HG03342 (cell line): ENCODE data around the gene CYB5D1.

Source experiments
- ATAC-seq: cut with Tn5 transposase; IDR thresholded peaks from one replicate; pipeline ENCODE4 v1.9.1; 2021; ENCODE audit warnings: mild to moderate bottlenecking, moderate library complexity; ENCODE audit not compliant: unreplicated experiment

The CYB5D1 gene

GRCh38 chr17:7884581-7885366 is 27.0 kb downstream of the CYB5D1 start:
- no peak for ATAC-seq

- no peak for ATAC-seq
Observed at GRCh38 chr17:7885367-7886226, 27.8 kb downstream of the CYB5D1 start.

GRCh38 chr17:7886227-7887037 is 28.6 kb downstream of the CYB5D1 start:
- ATAC-seq = no peak

GRCh38 chr17:7887038-7887481 is 29.3 kb downstream of the CYB5D1 start:
- no peak for ATAC-seq

- peak; percentile 46 for ATAC-seq
Observed at GRCh38 chr17:7887482-7888183, 29.8 kb downstream of the CYB5D1 start.

- ATAC-seq = no peak
Observed at GRCh38 chr17:7888184-7888920, 30.5 kb downstream of the CYB5D1 start, which contains the start of gene CHD3. CHD3 (plus strand) TSS chr17:7888789; CDS start chr17:7889001, 212 bp downstream.

GRCh38 chr17:7889166-7889955 is 31.6 kb downstream of the CYB5D1 start:
- ATAC-seq = no peak

GRCh38 chr17:7893187-7893880 is 35.5 kb downstream of the CYB5D1 start:
- ATAC-seq = no peak

GRCh38 chr17:7894226-7894625 is 36.4 kb downstream of the CYB5D1 start:
- ATAC-seq = no peak

GRCh38 chr17:7894866-7895265 is 37.1 kb downstream of the CYB5D1 start:
- ATAC-seq = no peak

- no peak for ATAC-seq
Observed at GRCh38 chr17:7897090-7897489, 39.3 kb downstream of the CYB5D1 start.

- ATAC-seq = no peak
Observed at GRCh38 chr17:7897773-7898172, 40.0 kb downstream of the CYB5D1 start.

GRCh38 chr17:7903154-7904103 is 45.6 kb downstream of the CYB5D1 start:
- ATAC-seq = no peak

GRCh38 chr17:7909089-7909488 is 51.3 kb downstream of the CYB5D1 start:
- ATAC-seq = no peak

- ATAC-seq = no peak
Observed at GRCh38 chr17:7910281-7910680, 52.5 kb downstream of the CYB5D1 start.

- ATAC-seq = no peak
Observed at GRCh38 chr17:7910711-7911110, 52.9 kb downstream of the CYB5D1 start.

- no peak for ATAC-seq
Observed at GRCh38 chr17:7911116-7911515, 53.3 kb downstream of the CYB5D1 start.
